Activated T-cell treated with anti-CD3 and anti-CD28 coated beads, Interleukin-2, amount 50 U/mL, for 1 hour (primary cell): ENCODE data around the gene MDH1B.
"Not testable (repeated sequence)": the region's sequence is repeated elsewhere in the genome, so short reads cannot be mapped to it uniquely, and the experiment has no call there.

Source experiments
- DNase-seq: peaks from one replicate; pipeline ENCODE4 v3.0.0-alpha.2; 2020

MDH1B gene

DNA sequence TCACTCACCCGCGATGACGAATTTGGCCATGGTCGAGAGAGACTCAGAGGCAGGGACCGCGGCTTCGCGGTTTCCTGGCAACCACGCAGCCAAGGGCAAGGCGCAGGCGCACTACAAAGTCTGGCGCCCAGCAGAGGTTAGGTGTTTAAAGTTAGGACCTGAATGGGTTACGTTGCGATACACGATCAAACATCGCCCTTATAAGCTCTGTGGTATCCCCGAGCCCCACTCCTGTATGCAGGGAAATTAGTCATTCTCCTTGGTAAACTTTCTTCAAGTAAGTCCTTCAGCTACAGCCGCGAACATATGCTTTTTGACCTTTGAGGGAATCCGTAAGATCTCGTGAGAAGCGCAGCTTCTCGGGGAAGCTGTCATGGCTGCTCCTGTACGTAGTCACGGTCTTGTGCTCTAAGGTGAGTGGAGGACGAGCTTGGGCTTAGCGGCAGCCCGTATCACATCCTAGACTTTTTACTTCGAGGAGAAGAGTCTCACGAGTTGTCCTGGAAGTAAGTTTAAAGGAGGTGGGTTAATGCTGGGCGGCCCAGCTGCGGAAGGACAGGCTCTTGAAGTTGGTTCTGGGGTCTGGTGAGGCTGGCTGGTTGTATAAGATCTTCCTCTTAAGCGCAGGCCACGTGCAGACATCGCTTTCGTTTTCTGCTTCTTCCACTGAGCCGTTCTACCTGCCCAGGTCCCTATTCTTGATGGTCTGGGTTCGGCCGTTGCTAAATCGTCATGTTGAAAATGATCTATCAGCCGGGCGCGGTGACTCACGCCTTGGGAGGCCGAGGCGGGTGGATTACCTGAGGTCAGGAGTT, at the start of gene MDH1B, which contains the start of gene FASTKD2:
Gene MDH1B, minus strand, starts transcription at position 87 of the 815 bp plus-strand sequence. Its CDS starts 57 bp downstream, at position 30.
Gene FASTKD2, plus strand, starts transcription at position 365 of the 815 bp plus-strand sequence. CDS start 1,088 bp downstream, outside the sequence.
- peak; percentile 81 for DNase-seq

DNA sequence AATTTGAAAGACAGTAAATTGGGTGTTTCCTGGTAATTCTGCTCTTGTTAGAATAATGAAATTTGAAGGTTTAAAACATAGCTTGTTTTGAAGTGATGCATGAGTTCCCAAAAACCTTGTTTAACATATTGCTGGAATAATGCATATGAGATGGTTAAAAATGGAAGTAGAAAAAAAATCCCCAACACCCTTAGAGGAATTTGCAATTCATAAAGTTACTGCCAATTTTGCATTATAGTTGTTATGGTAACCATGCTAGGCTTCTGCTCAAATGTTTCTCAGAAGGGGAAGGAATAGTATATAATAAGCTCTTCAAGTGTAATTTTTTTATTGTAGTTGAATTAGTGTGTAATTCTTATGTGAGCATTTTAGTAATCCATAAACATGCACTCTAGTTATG, 49.4 kb upstream of the MDH1B start:
- DNase-seq: no peak

DNA sequence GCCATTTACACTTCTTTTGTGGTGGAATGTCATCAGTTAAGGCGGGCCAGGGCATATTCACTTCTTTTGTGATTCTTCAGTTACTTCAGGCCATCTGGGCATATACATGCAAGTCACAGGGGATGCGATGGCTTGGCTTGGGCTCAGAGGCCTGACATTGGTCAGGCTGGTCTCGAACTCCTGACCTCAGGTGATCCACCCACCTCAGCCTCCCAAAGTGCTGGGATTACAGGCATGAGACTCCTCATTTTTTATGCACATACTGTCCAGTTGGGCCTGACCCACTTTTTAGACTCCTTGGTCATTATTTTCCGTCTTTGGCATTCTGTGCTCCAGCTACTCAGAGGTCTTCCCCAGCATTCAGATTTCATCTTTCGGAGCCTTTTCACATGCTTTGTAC, 47.3 kb upstream of the MDH1B start:
- DNase-seq: not testable (repeated sequence)

DNA sequence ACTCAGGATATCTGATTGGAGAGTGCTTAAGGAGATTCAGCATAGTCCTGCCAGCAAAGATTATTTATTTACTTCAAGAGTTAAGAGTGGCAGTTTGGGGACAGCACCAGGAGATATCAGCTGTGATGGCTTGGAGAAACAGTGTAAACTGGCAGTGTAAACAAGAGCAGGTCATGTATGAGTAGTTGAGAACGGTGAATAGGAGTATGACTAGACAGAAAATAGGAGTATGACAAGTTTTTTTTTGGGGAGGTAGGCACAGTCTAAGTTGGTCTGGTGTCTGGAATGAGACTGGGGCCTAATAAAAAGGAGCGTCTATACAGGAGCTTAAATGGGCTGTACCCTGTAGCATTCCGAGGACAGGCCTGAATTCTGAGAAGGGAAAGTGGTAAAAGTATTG, 42.5 kb upstream of the MDH1B start:
- not testable (repeated sequence) for DNase-seq

DNA sequence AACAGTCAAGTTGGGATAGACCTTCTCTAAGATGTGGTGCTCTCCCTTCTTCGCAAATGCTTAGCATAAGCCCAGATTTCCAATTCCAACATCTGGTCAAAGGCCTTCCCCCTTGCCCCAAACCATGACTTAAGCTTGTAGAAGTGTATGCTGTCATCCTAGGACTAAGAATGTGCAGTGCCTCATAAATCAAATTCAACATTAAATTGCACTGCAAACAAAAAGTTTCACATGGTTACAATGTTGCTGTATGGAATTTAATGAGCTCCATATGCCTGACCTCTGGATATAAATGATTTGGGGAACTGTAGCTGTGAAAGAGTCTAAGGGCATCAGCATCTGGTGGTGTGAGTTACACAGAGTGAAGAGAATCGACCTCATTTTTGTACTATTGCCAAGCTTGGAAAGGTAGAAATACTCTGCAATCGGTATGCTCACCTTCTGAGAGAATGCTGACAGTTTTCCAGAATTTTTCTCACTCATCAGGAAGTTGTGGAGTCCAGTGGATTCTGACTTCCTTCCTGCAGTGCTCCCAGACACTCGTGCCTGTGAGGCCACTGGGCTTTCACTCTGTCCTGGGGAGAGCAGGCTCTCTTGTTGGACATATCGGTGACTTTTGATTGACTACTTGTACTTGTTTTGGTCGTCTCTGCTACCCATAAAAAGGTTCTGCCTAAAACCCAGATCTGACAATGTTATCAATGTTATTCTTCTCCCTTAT, 40.9 kb upstream of the MDH1B start:
- DNase-seq: no peak

DNA sequence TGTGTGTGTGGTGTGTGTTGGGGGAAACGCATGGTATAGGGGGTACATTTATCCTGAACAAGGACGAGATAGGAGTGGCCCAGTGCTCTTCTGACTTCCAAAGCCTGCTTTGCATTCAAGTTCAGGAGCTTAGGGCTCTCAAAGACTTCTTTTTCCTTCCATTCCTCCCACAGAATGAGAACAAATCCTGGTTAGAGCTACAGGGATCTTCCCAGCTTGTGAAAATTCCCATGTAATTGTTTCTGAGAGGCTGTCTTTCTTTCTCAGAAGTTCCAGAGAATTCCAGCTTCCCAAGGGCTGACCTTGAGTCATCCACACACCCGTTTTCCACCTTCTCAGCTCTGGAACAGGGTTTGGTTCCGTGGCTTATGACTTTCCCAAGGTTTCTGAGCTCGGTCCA, 39.2 kb upstream of the MDH1B start:
- no peak for DNase-seq

DNA sequence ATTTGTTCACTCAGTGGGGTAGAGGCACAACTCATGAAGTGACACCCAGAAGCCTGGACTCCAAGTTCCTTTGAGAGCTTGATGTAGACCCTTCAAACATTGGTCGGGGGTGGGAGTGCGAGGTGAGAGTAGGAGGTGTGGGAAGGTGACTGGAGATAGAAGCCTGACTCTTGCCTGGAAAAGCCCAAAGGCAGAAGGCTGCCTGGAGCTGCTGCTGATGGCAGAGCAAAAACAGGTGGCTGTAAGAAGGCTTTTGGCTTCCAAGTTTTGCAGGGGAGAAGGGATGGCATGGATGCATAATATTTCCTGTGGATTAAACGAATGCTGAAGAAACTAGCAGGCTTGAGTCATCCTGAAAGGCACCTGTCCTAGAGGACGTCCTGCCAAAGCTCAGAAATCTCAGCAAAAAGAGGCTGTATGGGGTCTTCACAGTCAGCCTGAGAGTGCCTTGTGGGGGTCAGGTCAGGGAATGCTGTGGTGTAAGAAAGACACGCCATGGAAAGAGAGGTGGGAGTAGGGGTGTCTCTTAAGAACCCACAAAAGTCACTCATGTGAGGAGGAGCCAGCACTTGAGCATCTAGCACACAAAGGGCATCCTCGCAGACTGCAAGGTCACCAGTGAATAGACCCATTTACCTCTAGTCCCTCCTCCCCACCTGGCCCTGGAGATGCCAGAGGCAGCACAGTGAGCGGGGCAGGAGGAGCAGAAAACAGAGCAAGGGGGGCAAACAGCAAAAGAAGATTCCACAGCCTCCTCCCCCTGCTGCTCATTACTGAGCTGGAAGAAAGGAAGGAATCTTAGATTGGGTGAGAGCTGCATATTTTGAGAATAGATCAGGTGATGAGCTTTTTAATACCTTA, 37.8 kb upstream of the MDH1B start:
- DNase-seq: no peak

DNA sequence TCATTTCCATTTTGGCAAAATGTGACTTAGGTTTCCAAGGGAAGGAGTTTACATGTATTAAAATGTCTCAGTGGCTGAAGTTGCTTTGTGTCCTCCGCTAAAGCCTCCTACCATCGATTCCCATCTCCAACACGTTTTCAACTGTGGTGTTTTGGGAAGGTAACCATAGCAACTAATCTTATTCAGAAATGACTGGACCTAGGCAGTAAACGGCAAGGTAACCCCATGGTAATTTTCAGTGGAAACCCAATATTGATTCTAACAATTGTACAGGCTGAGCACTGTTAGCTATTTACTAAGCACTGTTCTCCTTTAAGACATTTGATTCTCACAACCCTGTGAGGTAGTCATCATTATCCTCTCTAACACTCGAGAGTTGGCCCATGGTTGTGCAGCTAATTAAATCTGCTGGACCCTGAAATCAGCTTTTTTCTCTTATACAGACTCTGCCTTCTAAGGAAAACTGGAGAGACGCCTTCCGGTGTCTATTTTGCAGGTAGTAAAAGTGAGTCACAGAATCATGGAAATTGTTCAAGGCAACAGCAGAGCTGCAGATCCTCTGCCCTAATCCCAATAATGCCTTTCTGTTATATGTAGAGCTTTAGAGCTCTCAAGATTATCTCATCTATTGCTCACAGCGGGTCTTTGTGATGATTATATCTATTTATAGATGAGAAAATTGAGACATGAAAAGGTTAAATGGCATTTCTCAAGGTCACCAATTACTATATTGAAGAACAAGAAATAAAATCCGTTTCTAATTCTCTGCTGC, 36.5 kb upstream of the MDH1B start:
- DNase-seq: no peak

DNA sequence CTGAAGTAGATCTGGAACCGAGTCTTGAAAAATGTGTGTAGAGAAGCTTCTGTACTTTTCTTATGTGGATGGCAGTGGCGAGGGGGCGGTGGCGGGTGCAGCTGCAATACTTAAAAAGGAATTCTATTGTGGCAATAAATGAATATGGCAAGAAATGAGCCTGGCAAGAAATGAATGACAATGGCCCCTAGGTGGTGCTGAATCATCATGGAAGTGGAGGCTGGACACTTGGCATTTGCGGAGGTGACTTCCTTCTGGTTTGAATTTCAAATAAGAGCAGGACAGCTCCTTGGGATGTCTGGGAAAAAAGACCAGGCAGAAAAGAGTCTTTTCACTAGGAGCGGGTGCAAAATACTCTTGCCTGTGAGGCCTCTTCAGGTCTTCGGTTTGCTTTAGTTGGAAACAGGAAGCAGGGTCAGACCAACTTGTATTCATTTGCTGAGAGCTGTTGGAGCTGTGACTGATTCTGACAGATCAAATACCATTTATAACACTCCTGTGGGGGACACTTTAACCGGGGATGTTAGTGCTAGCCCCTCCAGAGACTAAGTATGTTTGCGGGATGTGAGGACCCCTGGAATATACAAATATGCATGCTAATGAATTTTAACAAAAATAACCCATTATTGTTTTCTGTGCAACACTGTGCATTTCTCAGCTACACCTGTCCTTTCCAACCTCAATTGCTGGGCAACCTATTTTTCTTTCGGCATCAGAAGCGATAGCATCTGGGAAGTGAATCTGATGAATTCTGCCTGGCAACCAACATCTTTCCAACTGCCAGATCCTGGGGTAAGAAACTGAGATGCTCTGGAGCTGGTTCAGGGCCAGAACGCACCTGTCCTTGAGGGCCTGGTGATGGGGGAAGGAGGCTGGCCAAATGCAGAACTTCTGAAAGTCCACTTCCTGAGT, 35.6 kb upstream of the MDH1B start:
- peak; percentile 39 for DNase-seq

DNA sequence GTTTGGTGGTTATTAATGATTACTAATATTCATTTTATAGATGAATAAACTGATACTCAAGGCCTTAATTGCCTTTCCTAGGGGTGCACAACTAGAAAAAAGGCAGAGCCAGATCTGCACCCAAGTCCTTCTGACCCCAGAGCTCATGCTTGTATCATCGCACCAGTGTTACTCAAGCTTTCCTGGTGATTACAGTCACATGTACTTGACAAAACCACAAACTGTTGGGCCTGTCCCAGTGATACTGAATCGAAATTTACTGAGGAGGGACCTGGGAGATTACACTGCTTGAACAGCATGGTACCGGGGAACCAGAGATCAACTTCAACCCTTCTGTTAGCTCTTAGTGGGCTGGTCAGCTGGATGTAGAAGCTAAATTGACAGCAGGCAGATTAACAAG, 34.0 kb upstream of the MDH1B start:
- no peak for DNase-seq

DNA sequence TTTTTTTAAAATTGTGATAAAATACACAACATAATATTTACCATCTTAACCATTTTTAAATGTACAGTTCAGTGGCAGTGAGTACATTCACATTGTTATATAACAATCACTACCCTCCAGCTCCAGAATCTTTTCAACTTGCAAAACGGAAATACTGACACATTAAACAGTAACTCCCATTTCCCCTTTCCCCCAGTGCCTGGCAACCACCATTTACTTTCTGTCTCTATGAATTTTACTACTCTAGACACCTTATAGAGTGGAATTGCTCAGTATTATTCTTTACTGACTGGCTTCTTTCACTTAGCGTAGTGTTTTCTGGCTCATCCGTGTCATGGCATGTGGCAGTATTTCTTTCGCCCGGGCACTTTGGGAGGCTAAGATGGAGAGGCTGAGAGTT, 32.9 kb upstream of the MDH1B start:
- no peak for DNase-seq

DNA sequence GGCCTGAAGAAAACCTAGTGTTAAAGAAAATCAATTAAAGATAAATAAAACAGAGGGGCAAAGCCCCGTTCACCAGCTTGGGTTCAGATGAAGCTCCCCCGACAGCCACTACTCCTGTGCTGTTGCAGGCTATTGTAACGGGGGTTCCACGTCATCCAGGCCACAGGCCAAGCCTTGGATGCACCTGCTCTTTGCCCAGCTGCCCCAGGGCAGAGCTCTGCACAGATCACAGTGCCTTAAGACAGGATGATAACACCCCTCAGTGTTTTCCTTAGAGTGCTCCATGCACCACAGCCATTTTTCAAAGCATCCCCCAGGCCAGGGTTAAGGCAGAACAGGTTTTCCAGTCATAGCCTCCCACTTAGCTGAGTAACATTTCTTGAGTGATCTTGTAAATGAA, 32.2 kb upstream of the MDH1B start:
- DNase-seq: no peak

DNA sequence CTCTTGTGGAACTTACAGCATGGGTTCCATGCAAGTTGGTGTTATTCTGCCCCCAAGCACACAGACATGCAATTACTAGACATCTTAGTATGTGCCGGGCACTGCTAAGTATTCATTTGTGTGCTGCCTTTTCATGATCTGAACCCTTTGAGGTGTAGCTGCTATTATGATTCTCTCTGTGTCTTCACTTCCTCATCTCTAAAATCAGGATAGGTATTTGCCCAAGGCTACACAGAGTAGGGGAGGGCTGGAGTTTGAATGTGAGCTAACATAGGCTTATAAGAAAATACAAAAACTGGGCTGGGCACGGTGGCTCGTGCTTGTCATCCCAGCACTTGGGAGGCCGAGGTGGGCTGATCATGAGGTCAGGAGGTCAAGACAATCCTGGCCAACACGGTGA, 27.5 kb upstream of the MDH1B start:
- DNase-seq: no peak

DNA sequence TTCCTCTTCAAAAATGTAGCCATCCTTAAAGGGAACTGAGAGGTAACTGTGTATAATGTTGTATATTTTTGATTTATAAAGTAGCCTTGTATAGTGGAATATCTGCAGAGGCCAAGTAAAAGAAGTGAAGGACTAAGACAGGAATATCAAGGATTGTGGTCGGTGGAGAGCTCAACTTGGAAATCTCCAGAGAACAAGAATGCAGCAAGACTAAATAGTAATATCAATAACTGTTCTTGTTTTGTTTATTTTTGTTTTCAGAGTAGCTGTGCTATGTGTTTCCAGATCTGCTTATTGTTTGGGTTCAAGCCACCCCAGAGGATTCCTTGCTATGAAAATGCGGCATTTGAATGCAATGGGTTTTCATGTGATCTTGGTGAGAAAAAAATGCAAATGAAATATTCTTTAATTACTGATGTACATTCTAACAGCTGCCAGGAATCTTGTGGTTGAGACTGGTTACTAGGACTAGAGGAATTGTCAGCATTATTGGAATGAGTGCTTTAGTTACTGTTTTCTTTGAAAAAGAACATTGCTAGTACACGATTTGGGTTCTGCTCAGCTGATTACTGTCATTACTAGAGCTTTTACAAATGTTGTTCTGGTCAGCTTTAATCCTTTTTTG, 25.3 kb upstream of the MDH1B start:
- DNase-seq: no peak

DNA sequence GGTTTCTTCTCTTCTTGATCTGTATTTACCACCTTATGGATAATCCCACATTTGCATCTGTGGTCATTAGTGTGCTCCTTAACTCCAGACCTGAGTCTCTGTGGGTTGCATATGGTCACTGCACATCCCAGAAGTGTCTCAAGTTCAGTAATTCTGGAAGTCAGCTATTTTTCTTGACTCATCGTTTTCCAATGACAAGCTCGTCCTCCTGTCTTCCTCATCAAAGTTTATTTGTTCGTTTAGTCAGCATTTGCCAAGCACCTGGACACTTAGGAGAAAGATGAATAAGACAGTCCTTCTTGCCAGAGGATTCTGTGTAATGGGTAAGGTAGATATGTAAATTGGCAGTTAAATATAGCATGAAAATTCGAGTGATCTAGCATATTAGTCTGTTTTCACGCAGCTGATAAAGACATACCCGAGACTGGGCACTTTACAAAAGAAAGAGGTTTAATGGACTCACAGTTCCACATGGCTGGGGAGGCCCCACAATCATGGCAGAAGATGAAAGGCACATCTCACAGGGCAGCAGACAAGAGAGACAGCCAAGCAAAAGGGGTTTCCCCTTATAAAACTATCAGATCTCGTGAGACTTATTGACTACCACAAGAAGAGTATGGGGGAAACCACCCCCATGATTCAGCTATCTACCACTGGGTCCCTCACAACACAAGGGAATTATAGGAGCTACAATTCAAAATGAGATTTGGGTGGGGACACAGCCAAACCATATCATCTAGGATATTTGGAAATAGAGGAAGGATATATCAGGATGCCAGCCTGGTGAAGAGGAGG, 19.6 kb upstream of the MDH1B start:
- no peak for DNase-seq

DNA sequence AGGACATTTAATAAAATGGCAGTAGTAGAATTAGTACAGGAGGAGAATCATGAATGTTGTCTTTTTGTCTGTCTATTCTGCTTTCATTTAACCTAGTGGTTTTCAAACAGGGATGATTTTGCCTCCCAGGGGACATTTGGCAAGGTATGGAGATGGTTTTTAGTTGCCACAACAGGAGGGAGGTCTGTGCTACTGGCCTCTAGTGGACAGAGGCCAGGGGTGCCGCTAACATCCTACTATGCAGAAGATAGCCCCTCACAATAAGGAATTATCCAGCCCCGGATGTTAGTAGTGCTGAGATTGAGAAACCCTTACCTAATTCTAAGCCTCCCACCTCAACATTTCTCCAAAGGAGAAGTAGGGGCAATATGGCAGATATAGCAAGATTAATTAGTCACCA, 18.6 kb upstream of the MDH1B start:
- no peak for DNase-seq

DNA sequence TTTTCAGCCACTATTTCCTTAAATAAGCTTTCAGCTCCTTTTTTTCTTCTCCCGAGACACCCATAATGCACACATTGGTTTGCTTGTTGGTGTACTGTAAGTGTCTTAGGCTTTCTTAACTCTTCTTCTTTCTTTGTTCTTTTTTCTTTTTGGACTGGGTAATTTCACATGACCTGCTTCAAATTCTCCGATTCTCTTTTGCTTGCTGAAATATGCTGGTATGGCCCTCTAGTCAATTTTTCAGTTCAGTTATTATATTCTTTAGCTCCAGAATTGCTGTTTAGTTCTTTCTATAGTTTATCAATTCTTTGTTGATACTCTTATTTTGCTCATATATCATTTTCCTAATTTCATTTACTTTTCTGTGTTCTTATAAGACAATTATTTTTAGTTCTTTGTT, 15.5 kb upstream of the MDH1B start:
- no peak for DNase-seq

DNA sequence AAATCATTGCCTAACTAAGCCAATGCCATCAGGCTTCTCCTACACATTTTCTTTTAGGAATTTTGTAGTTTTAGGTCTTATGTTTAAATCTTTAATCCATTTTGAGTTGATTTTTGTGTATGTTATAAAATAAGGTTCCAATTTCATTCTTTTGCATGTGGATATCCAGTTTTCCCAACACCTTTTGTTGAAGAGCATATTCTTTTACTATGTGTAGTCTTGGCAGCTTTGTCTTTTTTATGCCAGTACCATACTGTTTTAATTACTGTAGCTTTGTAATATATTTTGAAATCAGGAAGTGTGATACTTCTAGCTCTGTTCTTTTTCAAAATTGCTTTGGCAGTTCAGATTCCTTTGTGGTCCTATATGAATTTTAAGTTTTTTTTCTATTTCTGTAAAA, 11.3 kb upstream of the MDH1B start:
- no peak for DNase-seq

DNA sequence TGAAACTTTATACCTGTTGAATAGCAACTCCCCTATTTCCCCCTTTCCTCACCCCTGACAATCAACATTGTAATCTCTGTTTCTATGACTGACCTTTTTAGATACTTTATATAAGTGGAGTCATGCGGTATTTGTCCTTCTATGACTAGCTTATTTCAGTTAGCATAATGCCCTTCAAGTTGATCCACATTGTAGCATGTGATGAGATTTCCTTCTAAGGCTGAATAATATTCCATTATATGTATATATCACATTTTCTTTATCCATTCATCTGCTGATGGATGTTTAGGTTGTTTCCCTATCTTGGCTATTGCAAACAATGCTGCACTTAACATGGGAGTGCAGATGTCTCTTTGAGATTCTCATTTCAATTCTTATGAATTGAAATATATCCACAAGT, 9.7 kb upstream of the MDH1B start:
- no peak for DNase-seq
